GM21515 (cell line): Measurements from ENCODE around the gene INHBB.

Experiments used
- ATAC-seq: cut with Tn5 transposase; IDR thresholded peaks from one replicate; pipeline ENCODE4 v1.9.1; 2021; ENCODE audit not compliant: unreplicated experiment

INHBB gene

DNA sequence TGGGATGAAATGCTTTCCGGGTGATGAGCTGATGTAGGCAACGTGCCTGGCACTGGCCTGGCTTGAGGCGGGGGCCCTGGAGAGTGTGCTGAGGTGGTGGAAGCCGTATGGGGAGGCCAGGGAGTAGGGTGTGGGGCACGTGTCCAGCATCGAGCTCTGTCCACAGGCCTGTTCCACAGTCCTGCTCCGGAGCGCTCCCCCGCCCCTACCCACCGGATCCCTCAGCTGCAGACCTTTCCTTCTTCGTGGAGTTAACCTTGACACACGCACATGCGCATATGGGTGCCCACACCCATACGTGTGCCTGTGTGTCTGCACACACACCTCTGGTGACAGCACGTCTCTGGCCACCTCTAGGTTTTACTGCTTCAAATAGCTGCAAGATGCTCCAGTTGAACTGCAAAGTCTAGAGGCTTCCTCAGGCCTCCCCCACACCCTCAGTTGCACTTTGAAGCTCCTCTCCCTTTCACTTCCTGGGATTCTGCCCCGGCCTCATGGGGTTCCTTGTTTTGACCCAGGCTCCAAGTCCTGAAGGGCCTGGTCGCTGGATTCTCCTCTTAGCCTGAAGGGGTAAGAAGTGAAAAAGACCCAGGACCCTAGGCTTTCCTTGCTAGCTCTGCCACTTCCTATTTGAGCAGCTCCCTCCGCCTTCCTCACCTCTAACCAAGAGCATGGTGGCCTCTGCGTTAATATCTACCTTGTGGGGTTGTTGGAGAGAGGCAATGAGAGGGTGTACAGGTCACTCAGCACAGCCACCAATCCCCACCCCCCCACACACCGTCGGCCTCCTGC lies 49.5 kb downstream of the INHBB start:
- ATAC-seq: no peak

DNA sequence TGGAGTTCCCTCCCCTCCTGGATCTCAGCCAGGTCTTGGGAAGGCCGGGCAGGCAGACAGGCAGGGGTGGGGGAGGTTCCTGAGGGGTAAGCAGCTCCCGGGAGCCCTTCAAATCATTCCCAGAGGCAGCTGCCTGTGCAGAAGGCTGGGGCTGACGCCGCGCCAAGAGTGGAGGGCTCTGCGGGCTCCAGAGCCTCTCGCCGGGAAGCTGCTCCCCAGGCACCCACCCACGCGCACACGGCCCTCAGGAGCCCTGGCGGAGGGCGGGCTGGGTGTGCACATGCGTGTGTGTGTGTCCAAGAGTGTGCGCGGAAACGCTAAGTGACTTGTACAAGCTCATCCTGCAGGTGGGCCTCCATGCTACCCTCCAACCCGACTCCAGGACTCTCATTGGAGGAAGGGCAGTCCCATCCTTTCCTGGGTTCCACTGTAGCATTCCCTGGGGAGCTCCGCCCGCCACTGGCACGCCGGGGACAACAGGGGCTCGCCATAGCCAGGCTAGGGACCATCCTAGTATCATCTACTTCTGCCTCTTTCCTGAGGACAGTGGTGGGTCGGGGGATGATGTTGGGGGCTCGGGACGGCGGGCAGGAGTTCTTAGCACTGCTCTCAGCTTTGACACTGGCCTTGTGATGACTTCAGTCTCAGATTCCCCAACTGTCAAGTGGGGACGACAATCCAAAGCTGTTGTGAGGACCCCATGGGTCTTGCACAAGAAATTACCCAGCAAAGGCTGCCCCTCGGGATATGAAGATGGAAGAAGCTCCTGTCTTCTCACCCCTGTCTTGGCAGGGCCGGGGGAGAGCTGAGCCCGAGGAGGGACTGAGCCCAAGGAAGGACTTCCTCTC lies 50.3 kb downstream of the INHBB start:
- no peak for ATAC-seq

DNA sequence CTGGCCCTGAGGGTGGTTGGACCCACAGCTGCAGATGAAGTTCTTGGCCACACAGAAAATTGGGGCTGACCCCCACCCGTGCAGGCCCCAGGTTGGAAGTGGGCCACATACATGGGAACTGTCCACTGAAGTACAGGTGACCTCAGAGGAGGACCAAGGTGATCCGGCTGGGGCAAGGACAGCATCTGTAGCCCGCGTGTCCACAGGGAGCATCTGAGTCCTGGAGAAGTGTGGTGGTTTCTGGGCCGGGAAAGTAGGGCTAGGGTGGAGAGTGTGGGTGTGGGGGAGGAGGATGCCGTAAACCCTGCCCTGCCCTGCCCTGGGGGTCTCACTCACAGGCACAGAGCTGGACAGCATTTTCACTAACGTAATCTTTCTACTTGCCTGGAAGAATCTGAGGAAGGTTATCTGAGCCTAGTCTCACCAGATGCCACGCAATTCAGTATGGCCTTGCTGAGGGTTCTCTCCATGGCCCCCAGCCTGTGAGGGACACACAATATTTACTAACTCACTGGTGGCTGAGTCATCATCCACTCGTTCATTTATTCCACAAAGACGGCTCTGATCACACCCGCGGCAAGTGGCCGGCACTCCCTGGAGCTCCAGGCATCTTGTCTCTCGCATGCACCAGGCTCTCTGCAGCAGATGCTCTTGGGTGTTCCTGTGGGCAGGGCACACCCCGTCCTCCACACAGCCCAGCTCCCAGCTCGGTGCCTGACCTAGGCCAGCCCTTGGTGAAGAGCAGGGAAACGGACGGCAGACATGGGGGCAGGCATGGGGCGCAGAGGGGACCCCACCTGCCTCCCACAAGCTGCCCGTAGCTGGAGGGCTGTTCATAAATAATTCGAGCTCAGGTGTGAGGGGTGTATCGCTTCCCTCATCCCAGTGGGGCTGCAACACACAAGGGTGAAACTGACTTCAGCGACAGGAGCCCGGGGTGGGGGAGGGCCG lies 51.2 kb downstream of the INHBB start:
- no peak for ATAC-seq

DNA sequence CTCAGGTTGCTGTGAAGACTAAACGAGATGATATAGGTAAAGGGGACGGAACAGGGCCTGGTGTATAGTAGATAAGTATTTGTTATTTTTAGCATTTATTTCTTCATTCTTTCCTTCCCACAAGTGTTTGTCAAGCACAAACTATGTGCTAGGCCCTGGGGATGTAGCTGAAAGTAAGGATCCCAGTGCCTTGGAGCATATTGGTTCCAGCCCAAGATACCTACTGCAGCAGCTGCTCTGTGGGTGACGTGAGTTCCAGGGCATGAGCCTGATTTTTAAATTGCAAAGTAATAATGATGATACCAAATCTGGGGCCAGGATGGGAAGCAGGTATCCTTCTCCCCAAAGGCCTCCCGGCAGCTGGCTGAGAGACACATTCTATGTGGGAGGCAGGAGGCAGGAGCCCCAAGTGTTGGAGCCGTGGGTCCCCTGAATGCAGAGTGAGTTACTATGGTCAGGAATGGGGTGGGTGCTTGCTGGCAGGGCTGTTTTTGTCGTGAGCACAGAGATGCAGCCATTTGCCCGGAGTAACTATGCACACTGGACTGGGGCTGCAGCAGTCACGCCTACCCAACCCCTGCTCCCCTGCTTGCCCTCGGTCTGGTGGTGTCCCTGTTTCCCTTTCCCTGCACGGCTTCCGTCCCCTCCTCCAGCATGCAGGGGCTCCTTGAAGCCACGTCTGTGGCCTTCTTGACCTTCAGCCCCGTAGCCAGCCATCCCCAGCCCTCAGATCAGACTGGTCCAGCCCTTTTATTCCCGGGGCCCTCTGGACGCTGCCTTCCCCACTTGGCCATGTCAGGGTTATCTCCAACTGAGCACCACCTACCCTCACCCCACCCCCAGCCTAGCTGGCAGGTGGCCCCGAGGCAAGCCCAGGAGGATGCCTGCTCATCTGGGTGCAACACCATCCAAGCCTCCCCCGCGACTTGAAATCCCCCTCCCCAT lies 52.4 kb downstream of the INHBB start:
- ATAC-seq: no peak

DNA sequence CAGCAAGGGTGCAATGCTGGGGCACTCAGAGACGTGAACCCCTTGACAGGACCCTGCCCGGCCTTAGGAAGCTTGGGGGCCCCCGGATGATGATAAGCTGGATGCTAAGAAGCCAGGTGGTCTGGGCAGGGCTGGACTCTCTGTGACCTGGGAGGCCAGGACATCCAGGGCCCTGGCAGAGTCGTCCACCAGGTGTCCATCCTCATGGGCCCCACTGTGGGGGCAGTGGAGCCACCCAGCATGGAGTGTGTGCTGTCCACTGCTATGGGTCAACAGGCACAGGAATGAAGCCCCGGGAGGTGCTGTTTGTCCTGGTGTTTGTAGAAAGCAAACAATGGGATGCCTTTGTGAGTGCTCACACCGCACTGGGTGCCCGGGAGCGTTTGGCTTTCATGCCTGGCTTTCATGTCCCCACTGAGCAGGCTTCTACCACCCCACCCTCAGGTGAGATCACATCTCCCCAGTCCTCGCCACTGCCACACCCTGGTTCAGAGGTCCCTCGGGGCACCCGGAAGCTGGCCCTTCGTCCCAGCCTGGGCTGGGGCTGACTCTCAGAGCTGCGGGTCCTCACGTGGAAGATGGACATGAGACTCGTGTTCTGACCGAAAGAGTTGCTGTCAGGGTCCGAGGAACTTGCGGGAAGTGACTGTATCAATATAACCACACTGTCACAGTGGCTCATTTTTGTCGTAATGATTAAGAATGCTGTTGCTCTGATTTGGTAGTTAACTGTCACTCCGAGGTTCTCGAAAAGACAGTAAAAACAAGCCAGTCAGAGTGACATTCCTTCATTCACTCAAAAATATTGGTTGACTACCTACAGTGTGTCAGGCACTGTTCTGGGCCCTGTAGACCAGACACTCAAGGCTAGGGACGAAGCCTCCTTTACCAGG lies 53.3 kb downstream of the INHBB start:
- no peak for ATAC-seq

DNA sequence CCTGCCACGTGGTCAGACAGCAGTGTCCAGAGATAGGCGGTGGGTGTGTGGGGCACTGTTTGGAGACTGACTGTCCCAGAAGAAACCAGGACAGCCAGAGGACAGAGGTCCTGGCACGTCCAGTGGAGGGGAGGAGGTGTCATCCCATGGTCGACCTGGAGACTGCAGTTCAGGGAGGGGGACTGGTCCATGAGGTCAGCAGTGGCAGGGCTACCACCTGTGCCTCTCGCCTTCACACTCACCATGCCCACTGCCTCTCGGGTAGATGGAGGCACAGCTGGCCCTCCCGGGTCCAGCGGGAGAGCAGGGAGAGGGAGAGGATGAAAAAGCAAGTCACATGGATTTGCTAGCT lies 53.9 kb downstream of the INHBB start:
- ATAC-seq: no peak

DNA sequence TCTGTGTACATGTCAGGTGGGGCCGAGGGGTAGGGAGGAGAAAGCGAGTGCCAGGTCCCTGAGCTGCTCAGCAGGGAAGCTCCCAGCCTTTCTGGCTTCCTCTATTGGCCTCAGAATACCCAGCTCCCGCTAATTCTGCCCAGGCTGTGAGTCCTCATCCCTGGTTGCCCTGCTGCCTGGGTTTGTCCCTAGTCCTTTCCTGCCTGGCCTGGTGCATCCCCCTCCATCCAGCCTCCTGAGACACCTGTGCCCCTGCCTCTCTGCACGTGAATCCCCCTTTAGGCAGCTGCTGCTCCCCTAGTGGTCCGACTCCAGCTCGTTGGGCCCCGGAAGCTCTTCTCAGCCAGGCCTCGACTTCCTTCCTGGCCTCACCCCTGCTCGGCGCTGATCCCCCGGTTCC lies 54.6 kb downstream of the INHBB start:
- ATAC-seq: no peak
